Measurements from ENCODE around the gene TMEM184A.

- TF ChIP-seq CTCF (IDR thresholded peaks at IDR 0.05) (no peak), POLR2A (IDR thresholded peaks at IDR 0.05) (no peak)
These were observed 4.6 kb upstream of the TMEM184A start for GRCh38 chr7:1560620-1561031.

All from thyroid gland (tissue), 4 donors.